GM21825 (cell line): ENCODE results near the gene FARP1.
"Not testable (repeated sequence)": the region's sequence is repeated elsewhere in the genome, so short reads cannot be mapped to it uniquely, and the experiment has no call there.

Experiments
- ATAC-seq: cut with Tn5 transposase; IDR thresholded peaks from one replicate; pipeline ENCODE4 v1.9.1; 2021; ENCODE audit warnings: mild to moderate bottlenecking, moderate library complexity; ENCODE audit not compliant: unreplicated experiment

Gene FARP1

GRCh38 chr13:98252931-98253470 lies 110.1 kb downstream of the FARP1 start:
- ATAC-seq, result no peak

- no peak for ATAC-seq
Observed at GRCh38 chr13:98253526-98253925, 110.6 kb downstream of the FARP1 start.

DNA sequence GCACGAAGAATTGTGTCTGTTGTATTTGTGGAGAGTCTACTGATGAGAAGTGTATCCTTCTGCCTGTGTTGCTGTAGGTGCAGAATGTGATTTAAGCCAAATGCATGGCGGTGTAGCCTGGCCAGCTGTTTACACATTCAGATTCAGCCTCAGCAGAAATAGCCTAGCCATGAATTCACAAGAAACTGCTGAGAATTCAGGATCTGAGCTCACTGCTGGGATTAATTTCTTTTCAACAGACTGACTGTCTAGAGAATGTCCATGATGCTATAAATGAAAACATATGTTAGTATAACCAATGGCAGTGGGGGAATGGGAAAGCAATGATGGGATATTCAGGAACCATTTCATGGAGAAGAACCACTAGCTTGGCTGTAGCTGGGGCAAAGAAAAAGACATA lies 111.6 kb downstream of the FARP1 start:
- ATAC-seq, result no peak

DNA sequence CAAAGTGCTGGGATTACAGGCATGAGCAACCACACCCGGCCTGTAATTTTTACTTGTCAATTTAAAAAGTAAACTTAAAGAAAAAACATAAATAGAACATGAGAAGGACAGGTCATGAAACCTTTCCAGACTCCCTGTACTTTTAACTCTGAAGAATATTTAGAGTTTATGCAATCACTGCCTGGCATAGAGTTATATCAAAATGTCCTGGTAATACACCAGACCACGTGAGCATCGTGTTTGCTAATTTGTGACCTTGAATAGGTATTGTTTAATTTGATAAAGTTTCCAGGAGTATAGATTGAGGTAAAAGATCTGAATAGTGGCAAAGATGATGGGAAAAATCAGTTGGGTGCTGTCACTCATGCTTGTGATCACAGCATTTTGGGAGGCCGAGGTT lies 115.3 kb downstream of the FARP1 start:
- no peak for ATAC-seq

GRCh38 chr13:98260357-98261164 lies 117.7 kb downstream of the FARP1 start:
- ATAC-seq, result no peak

- no peak for ATAC-seq
Observed at GRCh38 chr13:98261165-98261702, 118.3 kb downstream of the FARP1 start.

GRCh38 chr13:98262292-98262691 lies 119.4 kb downstream of the FARP1 start:
- ATAC-seq, result no peak

- no peak for ATAC-seq
Observed at GRCh38 chr13:98263841-98264240, 120.9 kb downstream of the FARP1 start.

- ATAC-seq, result no peak
Observed at GRCh38 chr13:98264877-98265276, 122.0 kb downstream of the FARP1 start.

GRCh38 chr13:98265692-98266551 lies 123.0 kb downstream of the FARP1 start:
- ATAC-seq, result no peak

DNA sequence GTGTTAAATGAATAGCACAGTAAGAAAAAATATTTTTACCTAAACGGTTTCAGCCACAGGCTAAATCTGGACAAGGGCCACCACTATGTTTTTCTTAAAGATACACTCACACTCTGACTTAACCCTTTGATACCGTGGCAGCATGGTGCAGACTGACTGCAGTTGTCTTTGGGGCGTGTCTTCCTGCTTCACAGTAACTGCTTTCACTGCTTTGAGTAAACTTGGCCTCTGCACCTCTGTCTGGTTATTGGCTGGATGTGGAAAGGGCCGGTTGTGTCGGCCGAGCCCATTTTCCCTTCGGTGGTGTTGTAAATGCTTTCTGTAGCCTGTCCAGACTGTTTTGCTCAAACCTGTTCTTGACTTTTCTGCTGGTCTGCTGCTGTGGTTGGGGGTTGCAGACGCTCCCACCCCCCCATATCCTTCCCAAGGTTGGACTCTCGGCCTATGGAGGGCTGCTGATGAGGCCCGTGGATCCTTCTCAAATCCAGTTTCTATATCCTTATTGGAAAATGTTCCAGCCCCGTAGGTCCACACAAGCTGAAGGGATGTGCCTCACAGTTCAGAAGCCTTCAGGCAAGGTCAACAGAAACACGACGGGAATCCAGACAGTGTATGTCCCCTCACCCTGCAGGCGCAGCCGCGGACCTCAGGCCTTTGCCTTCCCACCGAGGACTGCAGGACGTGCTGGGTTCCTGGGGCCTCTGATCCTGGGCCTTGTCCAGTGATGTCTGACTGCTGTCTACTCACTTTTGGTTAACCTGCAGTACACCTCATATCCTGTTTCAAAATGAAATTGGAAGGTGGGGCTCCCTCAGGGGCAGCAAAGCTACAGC lies 124.4 kb downstream of the FARP1 start:
- no peak for ATAC-seq

GRCh38 chr13:98269386-98269785 lies 126.5 kb downstream of the FARP1 start:
- ATAC-seq, result no peak

GRCh38 chr13:98270819-98271218 lies 127.9 kb downstream of the FARP1 start:
- no peak for ATAC-seq

- not testable (repeated sequence) for ATAC-seq
Observed at GRCh38 chr13:98271646-98272045, 128.8 kb downstream of the FARP1 start.

GRCh38 chr13:98272549-98272948 lies 129.7 kb downstream of the FARP1 start:
- ATAC-seq, result no peak

DNA sequence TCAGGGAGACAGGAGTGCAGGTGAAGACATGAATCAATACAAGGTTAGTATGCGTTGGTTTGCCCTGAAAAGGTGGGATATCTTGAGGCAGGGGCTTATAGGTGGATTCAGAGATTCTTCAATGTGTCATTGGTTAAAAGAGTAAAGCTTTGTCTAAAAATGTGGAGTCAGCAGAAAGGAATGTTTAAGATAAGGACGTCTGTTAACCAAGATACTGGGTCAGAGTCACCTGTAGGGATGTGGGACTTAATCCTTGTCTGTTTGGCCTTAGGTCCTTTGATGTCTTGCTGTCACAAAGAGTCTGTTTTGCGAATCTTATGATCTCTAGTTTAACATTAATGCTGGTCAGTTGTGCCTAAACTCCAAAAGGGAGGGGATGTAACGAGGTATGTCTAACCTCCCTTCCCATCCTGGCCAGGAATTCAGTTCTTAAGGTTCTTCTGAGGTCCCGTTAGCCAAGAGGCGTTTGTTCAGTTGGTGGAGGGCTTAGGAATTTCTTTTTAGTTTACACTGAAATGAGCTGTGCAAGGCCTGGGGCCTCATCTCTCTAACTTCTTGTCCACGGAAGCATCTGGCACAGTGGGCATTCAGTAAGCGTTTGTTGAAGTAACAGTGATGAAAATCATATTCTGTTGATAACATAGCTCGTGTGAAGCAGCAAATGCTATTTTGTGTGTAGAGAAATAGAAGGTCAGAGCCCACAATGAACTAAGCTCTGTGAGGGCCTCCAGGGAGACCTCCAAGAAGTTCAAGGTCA lies 130.4 kb downstream of the FARP1 start:
- no peak for ATAC-seq

DNA sequence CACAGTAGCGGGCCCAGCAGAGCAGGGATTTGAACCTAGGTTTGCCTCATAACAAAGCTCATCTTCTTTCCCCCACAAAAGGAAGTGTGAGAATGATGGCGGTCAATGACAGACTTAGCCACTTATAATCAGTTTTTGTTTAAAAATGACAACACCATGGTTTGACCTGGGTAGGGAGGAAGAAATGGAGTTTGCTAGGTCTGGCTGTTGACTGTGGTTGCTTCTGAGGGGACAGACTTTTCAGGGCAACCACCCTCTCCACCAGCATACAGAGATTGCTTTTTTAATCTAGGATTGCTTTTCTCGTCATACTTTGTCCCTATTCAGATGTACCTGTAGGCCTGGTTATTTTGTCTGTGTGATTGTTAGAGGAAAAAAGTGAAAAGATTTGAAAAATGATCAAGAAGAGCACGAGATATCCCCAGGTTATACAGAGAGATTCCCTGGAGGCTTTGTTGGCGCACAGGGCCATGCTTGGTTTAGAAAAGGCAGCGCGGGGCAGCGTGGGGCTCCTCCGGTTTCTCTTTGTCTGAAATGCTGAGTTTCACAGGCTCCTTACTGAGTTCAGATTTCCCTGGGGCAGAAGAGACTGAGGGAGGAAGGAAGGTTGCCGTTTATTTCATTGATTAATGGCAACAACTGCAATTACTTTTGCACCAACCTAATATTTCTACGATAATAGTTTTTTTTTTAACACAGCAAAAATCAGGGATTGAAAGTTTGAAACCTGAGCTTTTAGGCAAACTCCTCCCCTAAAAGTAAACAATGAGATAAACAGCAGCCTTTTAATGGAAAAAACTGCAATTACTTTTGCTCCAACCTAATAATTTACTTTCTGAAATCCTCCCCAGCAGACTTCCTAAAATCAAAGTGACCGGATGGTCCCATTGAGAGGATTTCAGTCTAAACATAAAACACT lies 131.2 kb downstream of the FARP1 start:
- no peak for ATAC-seq

DNA sequence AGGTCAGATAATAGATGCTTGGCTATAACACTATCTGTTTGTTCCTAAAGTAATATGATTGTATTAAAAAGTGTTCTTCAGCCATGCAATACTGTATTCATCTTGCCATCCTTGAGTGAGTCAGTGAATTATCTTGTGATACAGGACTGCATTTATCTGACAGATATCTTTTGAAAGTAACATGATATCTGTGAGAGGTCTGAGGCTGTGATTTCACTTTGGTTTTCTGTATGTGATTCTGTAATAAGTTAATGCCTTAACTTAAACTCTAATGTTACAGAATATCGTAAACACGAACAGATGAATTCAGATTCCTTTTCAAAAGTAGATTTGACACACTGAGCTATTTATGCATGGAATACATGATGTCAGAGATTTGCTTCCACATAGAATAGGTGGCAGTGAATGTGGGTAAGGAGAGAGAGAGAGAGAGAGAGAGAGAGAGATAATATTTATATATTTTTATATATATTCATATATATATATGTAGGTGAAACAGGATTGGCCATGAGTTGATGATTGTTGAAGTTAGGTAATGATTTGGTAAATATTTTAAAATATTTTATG lies 132.1 kb downstream of the FARP1 start:
- no peak for ATAC-seq
